SW480 (cell line): ENCODE results near the gene TCF7L2.

ENCODE experiments used
- DNase-seq: peaks from one replicate; pipeline ENCODE4 v3.0.0-alpha.2; 2016; ENCODE audit warnings: low spot score

TCF7L2 gene

GRCh38 chr10:113022265-113022664 lies 72.2 kb downstream of the TCF7L2 start:
- DNase-seq: no peak

GRCh38 chr10:113023017-113023416 lies 73.0 kb downstream of the TCF7L2 start:
- no peak for DNase-seq

GRCh38 chr10:113024930-113025329 lies 74.9 kb downstream of the TCF7L2 start:
- no peak for DNase-seq

GRCh38 chr10:113025487-113025886 lies 75.4 kb downstream of the TCF7L2 start:
- no peak for DNase-seq

- no peak for DNase-seq
Observed at GRCh38 chr10:113026679-113027078, 76.6 kb downstream of the TCF7L2 start.

GRCh38 chr10:113027230-113027573 lies 77.2 kb downstream of the TCF7L2 start:
- DNase-seq: no peak

GRCh38 chr10:113027574-113028455 lies 77.8 kb downstream of the TCF7L2 start:
- no peak for DNase-seq

- DNase-seq: no peak
Observed at GRCh38 chr10:113028456-113029440, 78.7 kb downstream of the TCF7L2 start.

- DNase-seq: no peak
Observed at GRCh38 chr10:113030453-113030852, 80.4 kb downstream of the TCF7L2 start.

GRCh38 chr10:113031147-113031546 lies 81.1 kb downstream of the TCF7L2 start:
- DNase-seq: no peak

- no peak for DNase-seq
Observed at GRCh38 chr10:113033991-113034390, 83.9 kb downstream of the TCF7L2 start.

- DNase-seq: no peak
Observed at GRCh38 chr10:113035732-113036312, 85.8 kb downstream of the TCF7L2 start.

- DNase-seq: no peak
Observed at GRCh38 chr10:113036619-113037018, 86.6 kb downstream of the TCF7L2 start.

- no peak for DNase-seq
Observed at GRCh38 chr10:113037218-113037617, 87.2 kb downstream of the TCF7L2 start.

- DNase-seq: no peak
Observed at GRCh38 chr10:113038183-113038582, 88.1 kb downstream of the TCF7L2 start.

- DNase-seq: no peak
Observed at GRCh38 chr10:113038985-113039384, 88.9 kb downstream of the TCF7L2 start.

GRCh38 chr10:113041324-113041723 lies 91.3 kb downstream of the TCF7L2 start:
- DNase-seq: no peak

- DNase-seq: no peak
Observed at GRCh38 chr10:113041841-113042750, 92.0 kb downstream of the TCF7L2 start.

GRCh38 chr10:113042868-113043267 lies 92.8 kb downstream of the TCF7L2 start:
- DNase-seq: no peak

GRCh38 chr10:113044016-113044755 lies 94.1 kb downstream of the TCF7L2 start:
- DNase-seq: no peak
